DOHH2 (cell line): ENCODE results near the gene NUCKS1.

ENCODE experiments used
- EZH2phosphoT487 ChIP-seq: fragments of 200-600 bp; sonication (generic); IDR thresholded peaks from 2 replicates; pipeline ENCODE4 v1.6.1; 2017; ENCODE audit warnings: borderline replicate concordance, mild to moderate bottlenecking, antibody characterized with exemption, low read length, moderate library complexity, mixed read lengths
- TF ChIP-seq, protein P1 (sequence below): fragments of 200-600 bp; sonication (generic); IDR thresholded peaks from one replicate; pipeline ENCODE4 v1.5.1; 2014; ENCODE audit warnings: antibody characterized with exemption, mild to moderate bottlenecking, low read depth, low read length; ENCODE audit not compliant: poor library complexity, severe bottlenecking

DNA sequence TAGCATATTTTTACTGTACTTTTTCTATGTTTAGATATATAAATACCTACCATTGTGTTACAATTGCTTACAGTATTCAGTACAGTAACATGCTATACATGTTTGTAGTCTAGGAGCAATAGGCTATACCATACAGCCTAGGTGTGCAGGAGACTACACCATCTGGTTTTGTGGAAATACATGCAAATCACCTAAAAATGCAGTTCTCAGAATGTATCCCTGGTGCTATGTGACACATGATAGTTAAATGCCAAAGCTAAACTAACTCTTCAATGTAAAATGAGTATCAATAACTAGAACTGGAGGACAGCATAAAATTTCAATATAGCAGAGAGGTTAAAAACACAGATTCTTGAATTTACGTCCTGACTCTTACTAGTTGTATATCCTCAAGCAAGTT is 14.8 kb downstream of the NUCKS1 start:
- TF ChIP-seq, protein P1, sequence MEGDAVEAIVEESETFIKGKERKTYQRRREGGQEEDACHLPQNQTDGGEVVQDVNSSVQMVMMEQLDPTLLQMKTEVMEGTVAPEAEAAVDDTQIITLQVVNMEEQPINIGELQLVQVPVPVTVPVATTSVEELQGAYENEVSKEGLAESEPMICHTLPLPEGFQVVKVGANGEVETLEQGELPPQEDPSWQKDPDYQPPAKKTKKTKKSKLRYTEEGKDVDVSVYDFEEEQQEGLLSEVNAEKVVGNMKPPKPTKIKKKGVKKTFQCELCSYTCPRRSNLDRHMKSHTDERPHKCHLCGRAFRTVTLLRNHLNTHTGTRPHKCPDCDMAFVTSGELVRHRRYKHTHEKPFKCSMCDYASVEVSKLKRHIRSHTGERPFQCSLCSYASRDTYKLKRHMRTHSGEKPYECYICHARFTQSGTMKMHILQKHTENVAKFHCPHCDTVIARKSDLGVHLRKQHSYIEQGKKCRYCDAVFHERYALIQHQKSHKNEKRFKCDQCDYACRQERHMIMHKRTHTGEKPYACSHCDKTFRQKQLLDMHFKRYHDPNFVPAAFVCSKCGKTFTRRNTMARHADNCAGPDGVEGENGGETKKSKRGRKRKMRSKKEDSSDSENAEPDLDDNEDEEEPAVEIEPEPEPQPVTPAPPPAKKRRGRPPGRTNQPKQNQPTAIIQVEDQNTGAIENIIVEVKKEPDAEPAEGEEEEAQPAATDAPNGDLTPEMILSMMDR: no peak
- TF ChIP-seq EZH2phosphoT487: no peak
